ENCODE data around the gene SPRY4.

DNA sequence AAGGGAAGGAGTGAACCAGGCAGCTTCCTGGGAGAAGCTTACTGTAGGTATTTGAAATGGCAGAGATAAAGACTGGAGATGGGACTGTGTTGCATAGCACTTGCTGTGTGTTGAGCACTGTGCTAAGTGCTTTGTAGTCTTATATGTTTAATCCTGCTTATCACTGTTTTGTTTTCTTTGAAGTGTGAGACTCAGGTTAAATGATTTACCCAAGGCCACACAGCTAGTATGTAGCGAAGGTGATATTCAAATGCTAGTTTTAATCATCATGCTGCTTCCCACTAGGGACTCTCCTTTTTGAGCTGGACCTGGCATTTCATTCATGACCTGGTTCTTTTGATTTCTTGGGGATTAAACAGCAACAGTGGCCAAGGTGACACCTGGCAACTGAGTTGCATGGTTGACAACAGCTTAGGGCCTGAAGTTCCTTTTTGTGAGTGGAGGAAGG is 35.3 kb upstream of the SPRY4 start:
- TF ChIP-seq, protein P1, sequence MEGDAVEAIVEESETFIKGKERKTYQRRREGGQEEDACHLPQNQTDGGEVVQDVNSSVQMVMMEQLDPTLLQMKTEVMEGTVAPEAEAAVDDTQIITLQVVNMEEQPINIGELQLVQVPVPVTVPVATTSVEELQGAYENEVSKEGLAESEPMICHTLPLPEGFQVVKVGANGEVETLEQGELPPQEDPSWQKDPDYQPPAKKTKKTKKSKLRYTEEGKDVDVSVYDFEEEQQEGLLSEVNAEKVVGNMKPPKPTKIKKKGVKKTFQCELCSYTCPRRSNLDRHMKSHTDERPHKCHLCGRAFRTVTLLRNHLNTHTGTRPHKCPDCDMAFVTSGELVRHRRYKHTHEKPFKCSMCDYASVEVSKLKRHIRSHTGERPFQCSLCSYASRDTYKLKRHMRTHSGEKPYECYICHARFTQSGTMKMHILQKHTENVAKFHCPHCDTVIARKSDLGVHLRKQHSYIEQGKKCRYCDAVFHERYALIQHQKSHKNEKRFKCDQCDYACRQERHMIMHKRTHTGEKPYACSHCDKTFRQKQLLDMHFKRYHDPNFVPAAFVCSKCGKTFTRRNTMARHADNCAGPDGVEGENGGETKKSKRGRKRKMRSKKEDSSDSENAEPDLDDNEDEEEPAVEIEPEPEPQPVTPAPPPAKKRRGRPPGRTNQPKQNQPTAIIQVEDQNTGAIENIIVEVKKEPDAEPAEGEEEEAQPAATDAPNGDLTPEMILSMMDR (conservative IDR thresholded peaks at IDR 0.05), result no peak
- TF ChIP-seq ZFX (IDR thresholded peaks at IDR 0.05), result no peak

Measured in C4-2B (cell line).